Hematopoietic multipotent progenitor cell treated with erythropoietin and hydrocortisone succinate and interleukin-3 and kit ligand, for 17 days (in vitro differentiated cells): ENCODE measurements around the gene AFF1.
A peak's percentile ranks its signal among the peaks of the same experiment; 100 is the strongest.
"Not testable (repeated sequence)": the region's sequence is repeated elsewhere in the genome, so short reads cannot be mapped to it uniquely, and the experiment has no call there.

Source experiments
- DNase-seq: peaks from one replicate; pipeline ENCODE4 v3.0.0-alpha.2; 2015; ENCODE audit warnings: low spot score

AFF1 gene

GRCh38 chr4:87117051-87117731, 182.4 kb downstream of the AFF1 start:
- no peak for DNase-seq

DNA sequence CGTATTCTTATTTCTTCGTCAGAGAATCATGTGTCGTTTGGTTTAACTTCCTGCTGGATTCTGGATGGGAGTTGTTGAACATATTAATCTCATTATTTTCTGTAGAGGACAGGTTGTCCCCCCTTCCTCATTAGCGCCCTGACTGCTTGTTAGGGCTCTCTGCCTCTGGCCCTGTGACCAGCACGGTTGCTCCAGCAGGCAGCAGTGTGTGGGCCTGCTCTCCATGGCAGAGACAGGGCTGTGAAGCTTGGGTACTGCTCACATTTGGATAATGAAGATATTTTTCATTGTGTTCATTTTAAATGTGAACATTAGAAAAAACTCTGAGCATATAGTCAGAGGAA, 182.9 kb downstream of the AFF1 start:
- DNase-seq: no peak

GRCh38 chr4:87118421-87118820, 183.6 kb downstream of the AFF1 start:
- no peak for DNase-seq

- no peak for DNase-seq
These were observed 184.0 kb downstream of the AFF1 start for GRCh38 chr4:87118826-87119225.

GRCh38 chr4:87120010-87120409, 185.2 kb downstream of the AFF1 start:
- DNase-seq: no peak

DNA sequence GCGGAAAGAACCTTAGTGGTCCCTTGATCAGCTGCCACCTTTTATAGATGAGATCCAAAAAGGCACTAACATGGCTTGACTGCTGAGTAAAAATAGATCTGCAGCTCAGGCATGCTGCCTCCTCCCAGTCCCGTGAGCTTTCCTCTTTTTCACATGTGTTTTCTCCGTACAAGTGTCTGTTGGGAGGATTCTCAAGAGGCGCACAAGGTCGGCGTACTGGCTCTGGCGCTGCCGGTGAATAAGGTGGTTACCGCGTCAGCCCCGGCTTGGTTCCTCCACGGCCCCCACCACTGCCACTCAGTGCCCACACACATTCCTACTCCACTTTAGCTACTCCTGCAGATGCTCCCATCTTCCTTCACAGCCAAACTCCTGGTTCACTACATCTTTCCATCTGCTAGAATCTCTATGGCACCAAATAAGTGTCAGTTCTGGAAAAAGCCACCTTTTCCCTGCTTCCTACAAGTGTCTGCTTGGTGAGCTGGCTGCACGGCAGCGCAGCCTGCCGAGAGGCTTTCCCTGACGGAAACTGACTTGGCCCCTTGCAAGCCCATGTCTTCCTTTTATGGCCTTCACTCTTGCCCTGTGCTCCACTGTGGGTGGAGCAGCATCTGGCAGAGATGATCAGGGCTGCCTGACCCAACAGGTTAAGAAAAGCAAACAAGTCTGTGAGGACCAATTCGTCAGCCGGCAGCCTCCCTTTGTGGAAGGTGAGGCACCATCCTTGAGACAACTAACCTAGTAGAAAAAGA, 185.8 kb downstream of the AFF1 start:
- DNase-seq: no peak

DNA sequence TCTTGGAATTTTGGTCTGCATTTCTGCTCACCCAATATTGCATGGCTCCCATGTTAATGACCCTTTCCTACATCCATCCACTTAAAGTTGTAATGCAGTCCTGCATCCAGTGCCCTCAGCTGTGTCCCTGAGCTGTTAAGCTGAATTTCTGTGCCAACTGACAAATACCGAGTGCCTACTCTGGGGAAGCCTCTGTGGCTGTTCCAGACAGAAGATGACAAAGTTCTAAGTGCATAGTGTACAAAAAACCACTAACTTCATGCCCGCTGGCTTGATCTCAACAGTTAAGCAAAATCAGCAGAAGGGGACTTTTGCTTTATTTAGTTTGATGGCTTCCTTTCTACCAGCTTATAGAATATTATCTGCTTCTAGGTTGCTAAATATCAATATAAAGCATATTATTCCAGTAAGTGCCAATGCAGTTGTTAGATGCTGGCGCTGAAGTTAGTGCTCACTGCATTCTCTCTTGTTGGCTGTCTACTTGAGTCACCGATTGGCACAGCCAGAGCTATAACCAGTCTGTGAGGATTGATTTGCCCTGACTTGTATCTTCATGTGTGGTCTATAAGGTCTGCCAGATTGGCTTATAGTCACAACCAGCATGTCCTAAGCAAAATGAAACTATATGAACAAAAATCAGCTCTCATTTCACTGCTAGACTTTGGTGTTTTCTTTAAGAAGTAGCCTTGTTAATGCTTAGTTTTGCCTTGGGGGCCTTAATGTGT, 186.7 kb downstream of the AFF1 start:
- no peak for DNase-seq

- no peak for DNase-seq
These were observed 187.4 kb downstream of the AFF1 start for GRCh38 chr4:87122252-87122651.

GRCh38 chr4:87126056-87126455, 191.2 kb downstream of the AFF1 start:
- no peak for DNase-seq

- DNase-seq: no peak
These were observed 193.3 kb downstream of the AFF1 start for GRCh38 chr4:87128006-87128705.

GRCh38 chr4:87129681-87130080, 194.9 kb downstream of the AFF1 start:
- no peak for DNase-seq

- no peak for DNase-seq
These were observed 196.3 kb downstream of the AFF1 start for GRCh38 chr4:87130985-87131703.

- DNase-seq: no peak
These were observed 197.2 kb downstream of the AFF1 start for GRCh38 chr4:87132035-87132434.

GRCh38 chr4:87133183-87133582, 198.4 kb downstream of the AFF1 start:
- DNase-seq: no peak

DNA sequence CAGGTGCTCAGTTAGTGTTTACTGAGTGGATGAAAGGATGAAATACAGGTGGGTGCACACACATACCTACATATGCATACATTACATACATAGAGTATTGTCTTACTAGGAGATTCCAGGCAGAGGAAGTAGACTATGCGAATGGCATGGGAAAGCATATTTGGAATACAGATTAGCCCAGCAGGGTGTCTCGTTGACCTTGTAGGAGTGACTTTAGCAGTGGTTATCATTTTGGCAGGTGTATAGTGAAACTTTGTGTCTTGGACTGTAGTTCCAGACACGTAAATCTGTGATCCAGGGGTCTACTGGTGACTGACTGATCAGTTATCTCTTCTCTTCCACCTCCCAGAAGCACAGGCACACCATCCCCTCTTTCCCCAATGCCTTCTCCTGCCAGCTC, 199.3 kb downstream of the AFF1 start:
- DNase-seq: no peak

GRCh38 chr4:87141428-87141827, 206.6 kb downstream of the AFF1 start:
- no peak for DNase-seq

DNA sequence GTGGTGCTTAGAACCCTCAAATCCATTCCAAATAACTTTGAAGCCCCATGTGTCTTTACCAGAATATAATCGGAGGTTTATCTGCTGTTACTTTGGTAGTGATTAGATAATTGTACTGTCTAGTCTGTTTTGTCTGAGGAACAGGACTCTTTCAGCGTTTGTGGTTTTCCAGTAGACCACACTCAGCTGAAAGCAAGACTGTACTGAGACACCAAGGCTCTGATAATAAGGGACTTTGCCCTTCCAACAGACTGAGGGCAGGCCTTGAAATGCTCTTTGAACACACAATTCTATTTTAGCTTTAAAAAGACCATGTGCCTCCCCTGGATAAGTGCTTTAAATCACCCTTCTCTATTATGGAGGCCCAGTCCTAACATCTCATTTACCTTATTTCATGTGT, 209.5 kb downstream of the AFF1 start:
- DNase-seq: no peak

DNA sequence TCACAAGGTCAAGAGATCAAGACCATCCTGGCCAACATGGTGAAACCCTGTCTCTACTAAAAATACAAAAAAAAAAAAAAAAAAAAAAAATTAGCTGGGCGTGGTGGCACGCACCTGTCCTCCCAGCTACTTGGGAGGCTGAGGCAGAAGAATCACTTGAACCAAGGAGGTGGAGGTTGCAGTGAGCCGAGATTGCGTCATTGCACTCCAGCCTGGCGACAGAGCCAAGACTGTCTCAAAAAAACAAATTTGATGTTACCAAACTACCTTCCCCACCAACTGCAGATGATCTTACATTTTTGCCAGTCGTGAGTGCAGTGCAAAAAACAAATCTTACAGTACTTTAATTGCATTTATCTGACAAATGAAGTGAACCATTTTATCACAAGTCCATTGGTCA, 211.1 kb downstream of the AFF1 start:
- not testable (repeated sequence) for DNase-seq

- DNase-seq: no peak
These were observed 212.3 kb downstream of the AFF1 start for GRCh38 chr4:87147116-87147515.

- peak; percentile 83 for DNase-seq
These were observed 215.9 kb downstream of the AFF1 start for GRCh38 chr4:87150498-87151261.

- DNase-seq: no peak
These were observed 216.9 kb downstream of the AFF1 start for GRCh38 chr4:87151730-87152129.
